ENCODE measurements around the gene CYP4F12. TPM values are rescaled to one million over a fixed set of nuclear protein-coding genes. Genes with fewer than 3 reads are reported as not detected.

CYP4F12 gene
- total RNA-seq, 2 experiments from 2014 or later, result 0.09 TPM; not detected in 1

- TF ChIP-seq EZH2phosphoT487 (IDR thresholded peaks at IDR 0.05; ENCODE audit: borderline replicate concordance, low read depth, low read length), result no peak
- TF ChIP-seq, protein P1, sequence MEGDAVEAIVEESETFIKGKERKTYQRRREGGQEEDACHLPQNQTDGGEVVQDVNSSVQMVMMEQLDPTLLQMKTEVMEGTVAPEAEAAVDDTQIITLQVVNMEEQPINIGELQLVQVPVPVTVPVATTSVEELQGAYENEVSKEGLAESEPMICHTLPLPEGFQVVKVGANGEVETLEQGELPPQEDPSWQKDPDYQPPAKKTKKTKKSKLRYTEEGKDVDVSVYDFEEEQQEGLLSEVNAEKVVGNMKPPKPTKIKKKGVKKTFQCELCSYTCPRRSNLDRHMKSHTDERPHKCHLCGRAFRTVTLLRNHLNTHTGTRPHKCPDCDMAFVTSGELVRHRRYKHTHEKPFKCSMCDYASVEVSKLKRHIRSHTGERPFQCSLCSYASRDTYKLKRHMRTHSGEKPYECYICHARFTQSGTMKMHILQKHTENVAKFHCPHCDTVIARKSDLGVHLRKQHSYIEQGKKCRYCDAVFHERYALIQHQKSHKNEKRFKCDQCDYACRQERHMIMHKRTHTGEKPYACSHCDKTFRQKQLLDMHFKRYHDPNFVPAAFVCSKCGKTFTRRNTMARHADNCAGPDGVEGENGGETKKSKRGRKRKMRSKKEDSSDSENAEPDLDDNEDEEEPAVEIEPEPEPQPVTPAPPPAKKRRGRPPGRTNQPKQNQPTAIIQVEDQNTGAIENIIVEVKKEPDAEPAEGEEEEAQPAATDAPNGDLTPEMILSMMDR (conservative IDR thresholded peaks at IDR 0.05; ENCODE audit: low read length), result no peak
- Histone ChIP-seq H3K36me3 (ENCODE audit: insufficient read depth, low read length) (no peaks in the 10 kb centered on the region), H3K4me2 (ENCODE audit: low read length) (no peak overlapping the region), H3K9me2 (ENCODE audit: insufficient read depth, low read length) (no peaks in the 10 kb centered on the region), H3K27ac (ENCODE audit: low read depth, low read length, poor library complexity, severe bottlenecking) (no peak overlapping the region), H4K20me1 (ENCODE audit: insufficient read depth, low read length) (no peaks in the 10 kb centered on the region), H2AFZ (ENCODE audit: low read length) (no peak overlapping the region), H3K4me3 (ENCODE audit: low read depth, low read length, poor library complexity, severe bottlenecking) (no peak overlapping the region), H3K79me2 (ENCODE audit: insufficient read depth, low read depth, low read length) (no peaks in the 10 kb centered on the region), H3K4me1 (ENCODE audit: insufficient read depth, low read length, poor library complexity, severe bottlenecking) (no peaks in the 10 kb centered on the region), H3K9me3 (ENCODE audit: low read length) (no peaks in the 10 kb centered on the region)
- ChIA-PET CTCF (ENCODE audit: unreplicated experiment) (no interaction called here), POLR2A (no interaction called here)
- BruUV-seq (replicated peaks), result no TSS peak
- DNase-seq (ENCODE audit: low spot score), result no peak
- intact Hi-C loops (cut with micrococcal nuclease; ENCODE audit: unreplicated experiment), result no loop called here
Measured at GRCh38 chr19:15635016-15635805, 37.7 kb upstream of the CYP4F12 start.

- TF ChIP-seq EZH2phosphoT487 (IDR thresholded peaks at IDR 0.05; ENCODE audit: borderline replicate concordance, low read depth, low read length), result no peak
- TF ChIP-seq, protein P1 (conservative IDR thresholded peaks at IDR 0.05; ENCODE audit: low read length), result no peak
- Histone ChIP-seq H3K27ac (ENCODE audit: low read depth, low read length, poor library complexity, severe bottlenecking) (no peak overlapping the region), H2AFZ (ENCODE audit: low read length) (no peak overlapping the region), H3K4me2 (ENCODE audit: low read length) (no peak overlapping the region), H3K9me3 (ENCODE audit: low read length) (no peaks in the 10 kb centered on the region), H3K4me3 (ENCODE audit: low read depth, low read length, poor library complexity, severe bottlenecking) (no peak overlapping the region), H3K9me2 (ENCODE audit: insufficient read depth, low read length) (no peaks in the 10 kb centered on the region), H3K79me2 (ENCODE audit: insufficient read depth, low read depth, low read length) (no peaks in the 10 kb centered on the region), H3K4me1 (ENCODE audit: insufficient read depth, low read length, poor library complexity, severe bottlenecking) (no peaks in the 10 kb centered on the region), H4K20me1 (ENCODE audit: insufficient read depth, low read length) (no peaks in the 10 kb centered on the region), H3K36me3 (ENCODE audit: insufficient read depth, low read length) (no peaks in the 10 kb centered on the region)
- ChIA-PET CTCF (ENCODE audit: unreplicated experiment) (no interaction called here), POLR2A (interaction anchor here (0.7 kb wide), 1 partner anchor 478 kb away, joined by 3 read pairs; no protein-coding TSS in a partner anchor)
- BruUV-seq (replicated peaks), result no TSS peak
- intact Hi-C loops (cut with micrococcal nuclease; ENCODE audit: unreplicated experiment), result no loop called here
- no peak for DNase-seq (ENCODE audit: low spot score)
Measured at GRCh38 chr19:15636026-15636425, 36.9 kb upstream of the CYP4F12 start.

DNA sequence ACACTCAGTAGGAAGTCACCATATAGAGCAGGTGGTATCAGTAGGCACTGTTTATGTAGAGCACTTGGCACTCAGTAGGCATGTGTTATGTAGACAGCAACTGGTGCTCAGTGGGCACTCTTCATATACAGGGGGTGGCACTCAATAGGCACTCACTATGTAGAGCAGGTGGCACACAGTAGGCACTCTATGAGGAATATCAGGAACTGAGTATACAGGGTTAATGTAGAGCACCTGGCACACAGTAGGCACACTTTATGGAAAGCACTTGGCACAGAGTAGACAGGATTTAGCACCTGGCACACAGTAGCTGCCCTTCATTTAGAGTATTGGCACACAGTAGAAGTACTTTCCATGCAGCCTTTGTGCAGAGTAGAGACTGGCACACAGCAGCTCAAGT, 33.3 kb upstream of the CYP4F12 start:
- Histone ChIP-seq H3K36me3 (ENCODE audit: insufficient read depth, low read length) (no peaks in the 10 kb centered on the region), H3K4me1 (ENCODE audit: insufficient read depth, low read length, poor library complexity, severe bottlenecking) (no peaks in the 10 kb centered on the region), H3K9me2 (ENCODE audit: insufficient read depth, low read length) (no peaks in the 10 kb centered on the region), H3K4me2 (ENCODE audit: low read length) (no peak overlapping the region), H4K20me1 (ENCODE audit: insufficient read depth, low read length) (no peaks in the 10 kb centered on the region), H3K9me3 (ENCODE audit: low read length) (no peaks in the 10 kb centered on the region), H3K79me2 (ENCODE audit: insufficient read depth, low read depth, low read length) (no peaks in the 10 kb centered on the region), H2AFZ (ENCODE audit: low read length) (no peak overlapping the region), H3K4me3 (ENCODE audit: low read depth, low read length, poor library complexity, severe bottlenecking) (no peak overlapping the region), H3K27ac (ENCODE audit: low read depth, low read length, poor library complexity, severe bottlenecking) (no peak overlapping the region)
- no TSS peak for BruUV-seq (replicated peaks)
- no peak for TF ChIP-seq EZH2phosphoT487 (IDR thresholded peaks at IDR 0.05; ENCODE audit: borderline replicate concordance, low read depth, low read length)
- TF ChIP-seq, protein P1 (conservative IDR thresholded peaks at IDR 0.05; ENCODE audit: low read length), result no peak
- no peak for DNase-seq (ENCODE audit: low spot score)
- CTCF ChIA-PET (ENCODE audit: unreplicated experiment), result no interaction called here
- intact Hi-C loops (cut with micrococcal nuclease; ENCODE audit: unreplicated experiment), result no loop called here
- POLR2A ChIA-PET, result no interaction called here
